Stimulated activated naive CD8-positive, alpha-beta T cell treated with anti-CD3 and anti-CD28 coated beads, Interleukin-15, amount 100 ng/mL, for 72 hours (primary cell): ENCODE measurements around the gene JAG1.
"Not testable (repeated sequence)": the region's sequence is repeated elsewhere in the genome, so short reads cannot be mapped to it uniquely, and the experiment has no call there.

Experiments
- ATAC-seq: fragments of 150-1000 bp; cut with Tn5 transposase; 2 replicates; pipeline ENCODE4 v1.10.0; 2021; ENCODE audit warnings: mild to moderate bottlenecking, moderate library complexity
- DNase-seq, 2 donors: peaks; one replicate each; pipeline ENCODE4 v3.0.0; 2021 to 2022
- H3K27ac Mint-ChIP-seq, 2 donors: one replicate each; pipeline ENCODE4 v1.8.0; 2022; ENCODE audit warnings: mild to moderate bottlenecking in 2 of 2, mixed read lengths in 2 of 2, moderate library complexity in 2 of 2
- H3K27me3 Mint-ChIP-seq: one replicate; pipeline ENCODE4 v1.8.0; 2022; ENCODE audit warnings: mixed read lengths
- H3K4me1 Mint-ChIP-seq: one replicate; pipeline ENCODE4 v1.8.0; 2022; ENCODE audit warnings: mild to moderate bottlenecking, mixed read lengths
- H3K4me3 Mint-ChIP-seq, 2 donors: one replicate each; pipeline ENCODE4 v1.8.0; 2022; ENCODE audit warnings: mild to moderate bottlenecking in 2 of 2, mixed read lengths in 2 of 2, moderate library complexity in 1 of 2
- H3K9me3 Mint-ChIP-seq, 2 donors: one replicate each; pipeline ENCODE4 v1.8.0; 2022; ENCODE audit warnings: mixed read lengths in 2 of 2

Gene JAG1

GRCh38 chr20:10605547-10606195, 68.1 kb downstream of the JAG1 start:
- H3K27me3 Mint-ChIP-seq = no peaks in the 10 kb centered on the region
- no peak for ATAC-seq
- no peaks in the 10 kb centered on the region for H3K9me3 Mint-ChIP-seq
- H3K4me1 Mint-ChIP-seq = peaks cover 6% of the 10 kb centered on the region
- no peak for DNase-seq
- no peak overlapping the region for H3K4me3 Mint-ChIP-seq
- H3K27ac Mint-ChIP-seq = no peak overlapping the region

- ATAC-seq = no peak
- Mint-ChIP-seq H3K27me3 (no peaks in the 10 kb centered on the region), H3K9me3 (no peaks in the 10 kb centered on the region)
Observed at GRCh38 chr20:10604865-10605440, 68.8 kb downstream of the JAG1 start.

GRCh38 chr20:10603971-10604864, 69.6 kb downstream of the JAG1 start:
- no peak overlapping the region for H3K4me3 Mint-ChIP-seq
- DNase-seq (no peak), ATAC-seq (no peak)
- H3K27me3 Mint-ChIP-seq = no peaks in the 10 kb centered on the region
- H3K9me3 Mint-ChIP-seq = no peaks in the 10 kb centered on the region
- peaks cover 6% of the 10 kb centered on the region for H3K4me1 Mint-ChIP-seq
- no peak overlapping the region for H3K27ac Mint-ChIP-seq

More at GRCh38 chr20:10604865-10605440, 68.8 kb downstream of the JAG1 start:
- Mint-ChIP-seq H3K27ac (no peak overlapping the region), H3K4me1 (peaks cover 6% of the 10 kb centered on the region), H3K4me3 (no peak overlapping the region)
- DNase-seq = no peak

GRCh38 chr20:10603378-10603777, 70.4 kb downstream of the JAG1 start:
- H3K4me1 Mint-ChIP-seq = peaks cover 14% of the 10 kb centered on the region
- DNase-seq (no peak), ATAC-seq (peak; percentile 73)
- peak overlapping the region in 1 of 2 donors; percentile 3 for H3K27ac Mint-ChIP-seq
- H3K27me3 Mint-ChIP-seq = no peaks in the 10 kb centered on the region
- H3K9me3 Mint-ChIP-seq = no peaks in the 10 kb centered on the region
- H3K4me3 Mint-ChIP-seq = no peak overlapping the region

DNA sequence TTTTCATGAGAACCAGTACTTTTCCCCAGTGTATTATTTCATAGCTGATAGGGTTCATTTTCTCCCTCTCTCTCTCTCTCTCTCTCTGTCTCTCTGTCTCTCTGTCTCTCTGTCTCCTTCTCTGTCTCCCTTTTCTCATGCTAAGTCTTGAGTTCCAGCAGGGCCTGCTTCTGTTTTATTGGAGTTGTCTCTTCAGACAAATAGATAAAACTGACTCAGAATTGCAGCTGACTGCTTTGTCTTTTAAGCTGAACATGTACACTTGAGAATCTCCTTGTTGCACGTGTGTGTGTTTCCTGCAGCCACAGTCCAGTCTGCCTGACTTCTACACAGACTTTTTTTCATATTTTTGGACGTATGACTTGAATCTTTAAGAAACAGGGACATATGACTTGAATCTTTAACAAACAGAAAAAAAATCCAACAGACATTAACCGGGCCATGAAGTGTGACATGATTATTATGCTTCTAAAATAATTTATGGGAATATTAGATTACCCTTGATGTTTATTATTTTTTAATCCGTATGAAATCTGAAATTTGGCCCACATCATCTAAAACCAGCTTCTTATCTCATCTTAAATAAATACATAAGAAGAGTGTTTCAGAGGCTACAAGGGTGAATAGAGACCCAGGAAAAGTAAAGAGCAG, 71.5 kb downstream of the JAG1 start:
- ATAC-seq (no peak), DNase-seq (no peak)
- peak overlapping the region in 1 of 2 donors; percentile 47 for H3K27ac Mint-ChIP-seq
- no peaks in the 10 kb centered on the region for H3K27me3 Mint-ChIP-seq
- no peaks in the 10 kb centered on the region for H3K9me3 Mint-ChIP-seq
- H3K4me3 Mint-ChIP-seq = no peak overlapping the region
- H3K4me1 Mint-ChIP-seq = peaks cover 15% of the 10 kb centered on the region

DNA sequence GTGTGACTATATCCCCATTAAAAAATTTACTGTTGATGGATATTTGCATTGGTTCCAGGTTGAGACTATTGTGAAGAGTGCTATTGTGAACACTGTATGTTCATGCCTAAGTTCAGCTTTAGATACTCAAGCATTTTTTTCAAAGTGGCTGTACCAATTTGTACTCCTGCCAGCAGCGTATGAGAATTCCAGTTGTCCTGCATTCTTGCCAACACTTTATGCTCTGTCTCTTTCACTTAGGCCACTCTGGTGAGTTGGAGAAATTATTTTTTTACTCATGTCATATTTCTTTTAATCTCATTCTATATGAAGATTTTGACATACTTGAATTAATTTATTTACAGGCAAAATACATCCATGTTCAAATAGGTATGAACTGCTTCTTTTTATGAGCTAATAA, 76.2 kb downstream of the JAG1 start:
- ATAC-seq = no peak
- H3K9me3 Mint-ChIP-seq = no peaks in the 10 kb centered on the region
- H3K27ac Mint-ChIP-seq = no peak overlapping the region
- no peaks in the 10 kb centered on the region for H3K27me3 Mint-ChIP-seq
- peaks cover 9% of the 10 kb centered on the region for H3K4me1 Mint-ChIP-seq
- H3K4me3 Mint-ChIP-seq = no peak overlapping the region
- no peak for DNase-seq

DNA sequence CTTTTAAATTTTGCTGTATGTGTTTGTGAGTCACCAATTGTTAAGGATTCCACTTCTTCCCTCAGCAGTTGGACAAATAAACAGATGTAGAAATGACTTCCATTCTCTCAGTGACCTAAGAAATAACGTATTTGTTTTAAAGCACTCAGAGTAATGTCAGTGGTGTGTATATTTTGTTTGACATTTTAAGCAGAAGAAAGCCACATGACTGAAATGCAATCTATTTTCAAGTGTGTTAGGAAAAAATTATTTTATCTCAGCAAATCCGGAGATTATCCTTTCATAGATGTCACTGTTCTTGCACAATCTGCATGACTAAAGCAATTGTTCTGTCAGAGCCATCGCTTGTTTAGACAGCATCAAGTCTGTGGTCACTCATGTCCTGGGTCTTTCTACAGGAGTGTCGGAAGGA, 77.1 kb downstream of the JAG1 start:
- Mint-ChIP-seq H3K4me3 (no peak overlapping the region), H3K4me1 (peaks cover 9% of the 10 kb centered on the region), H3K9me3 (no peaks in the 10 kb centered on the region), H3K27me3 (no peaks in the 10 kb centered on the region), H3K27ac (no peak overlapping the region)
- ATAC-seq (no peak), DNase-seq (no peak)

DNA sequence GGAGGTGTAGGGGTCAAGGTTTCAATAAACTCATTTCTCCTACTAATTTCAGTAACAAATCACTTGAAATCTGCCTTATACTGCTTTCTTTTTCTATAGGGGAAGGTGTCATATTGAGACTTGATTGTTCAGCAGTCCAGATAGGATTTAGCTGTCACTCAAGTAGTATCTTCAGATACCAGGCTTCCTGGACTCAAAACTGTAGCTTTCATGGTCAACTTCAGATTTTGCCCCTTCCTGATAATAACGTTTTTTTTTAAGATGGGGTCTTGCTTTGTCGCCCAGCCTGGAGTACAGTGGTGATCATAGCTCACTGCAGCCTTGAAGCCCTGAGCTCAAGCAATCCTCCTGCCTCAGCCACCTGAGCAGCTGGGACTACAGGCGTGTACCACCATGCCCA, 77.8 kb downstream of the JAG1 start:
- Mint-ChIP-seq H3K9me3 (no peaks in the 10 kb centered on the region), H3K4me3 (no peak overlapping the region), H3K27me3 (no peaks in the 10 kb centered on the region), H3K27ac (peak overlapping the region in 1 of 2 donors; percentile 28), H3K4me1 (peaks cover 9% of the 10 kb centered on the region)
- no peak for ATAC-seq
- DNase-seq = no peak

GRCh38 chr20:10595266-10595665, 78.5 kb downstream of the JAG1 start:
- H3K27ac Mint-ChIP-seq = peak overlapping the region in 1 of 2 donors; percentile 69
- H3K4me3 Mint-ChIP-seq = no peak overlapping the region
- H3K4me1 Mint-ChIP-seq = peaks cover 9% of the 10 kb centered on the region
- ATAC-seq (no peak), DNase-seq (no peak)
- H3K27me3 Mint-ChIP-seq = no peaks in the 10 kb centered on the region
- H3K9me3 Mint-ChIP-seq = no peaks in the 10 kb centered on the region

- Mint-ChIP-seq H3K4me3 (no peak overlapping the region), H3K27ac (no peak overlapping the region)
- DNase-seq = no peak
Observed at GRCh38 chr20:10594296-10594868, 79.4 kb downstream of the JAG1 start.

DNA sequence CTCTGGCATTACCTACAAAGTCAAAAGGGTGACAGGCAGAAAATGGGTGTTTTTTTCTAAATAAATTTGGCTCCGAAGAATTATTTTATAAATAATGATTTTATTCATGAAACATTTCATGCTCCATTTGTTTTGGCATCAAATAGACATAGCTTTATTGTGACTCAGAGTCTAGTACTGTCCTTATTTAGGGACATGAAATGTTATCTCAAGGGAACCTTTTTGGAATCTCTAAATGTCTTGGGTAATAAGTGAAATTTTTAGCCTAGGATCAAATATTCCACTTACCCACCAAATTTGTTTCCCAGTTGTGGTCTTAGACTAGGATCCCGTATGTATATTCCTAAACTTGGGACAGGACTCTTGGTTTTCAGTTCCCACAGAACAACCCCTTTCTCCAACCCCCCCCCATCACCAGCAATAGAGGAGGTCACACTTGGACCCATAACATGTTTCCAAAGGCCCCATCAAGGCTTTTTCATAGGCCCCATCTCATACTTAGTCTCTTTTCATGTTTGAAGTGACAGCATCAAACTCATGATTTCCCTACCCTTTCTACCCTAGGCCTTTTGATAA, 81.8 kb downstream of the JAG1 start:
- Mint-ChIP-seq H3K4me1 (no peaks in the 10 kb centered on the region), H3K27ac (no peak overlapping the region), H3K27me3 (no peaks in the 10 kb centered on the region), H3K9me3 (no peaks in the 10 kb centered on the region), H3K4me3 (no peak overlapping the region)
- DNase-seq (no peak), ATAC-seq (no peak)

More at GRCh38 chr20:10594296-10594868, 79.4 kb downstream of the JAG1 start:
- Mint-ChIP-seq H3K4me1 (peaks cover 9% of the 10 kb centered on the region), H3K27me3 (no peaks in the 10 kb centered on the region), H3K9me3 (no peaks in the 10 kb centered on the region)
- ATAC-seq = no peak

DNA sequence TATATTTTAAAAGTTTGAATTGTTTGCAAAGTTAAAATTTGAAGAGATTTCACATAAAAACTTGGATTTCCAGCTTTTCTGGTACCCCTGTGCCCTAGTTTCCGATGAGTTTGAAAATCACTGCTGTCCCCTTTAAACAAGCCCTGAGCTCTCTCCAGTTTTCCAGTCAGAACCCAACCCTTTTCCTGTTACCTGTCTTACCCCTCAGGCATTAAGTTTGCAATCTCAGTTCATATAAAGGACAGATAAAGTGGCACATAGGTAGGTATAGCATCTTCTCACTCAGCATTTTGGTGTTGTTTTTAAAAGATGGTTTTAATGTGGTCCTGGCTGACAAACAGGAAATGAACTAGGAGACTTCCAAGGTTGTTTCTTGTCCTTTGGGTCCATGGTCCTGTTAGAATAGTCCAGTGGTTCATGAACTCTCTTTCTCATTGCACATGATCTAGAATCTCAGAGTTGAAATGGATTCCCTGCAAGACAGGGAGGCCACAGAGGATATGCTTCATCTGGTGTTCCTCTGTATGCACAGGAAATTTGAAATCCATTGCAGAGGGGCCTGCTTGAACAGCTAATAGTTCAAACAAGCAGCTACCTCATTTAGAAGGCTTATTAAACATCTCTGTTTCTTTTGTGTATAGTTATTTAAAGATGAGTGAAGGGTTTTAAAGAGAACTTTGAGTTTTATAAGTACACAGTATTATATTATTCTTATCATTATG, 82.7 kb downstream of the JAG1 start:
- no peak overlapping the region for H3K27ac Mint-ChIP-seq
- no peak overlapping the region for H3K4me3 Mint-ChIP-seq
- no peak for ATAC-seq

GRCh38 chr20:10590446-10590845, 83.4 kb downstream of the JAG1 start:
- H3K27ac Mint-ChIP-seq, H3K4me1 Mint-ChIP-seq, H3K9me3 Mint-ChIP-seq, H3K4me3 Mint-ChIP-seq, H3K27me3 Mint-ChIP-seq, DNase-seq, ATAC-seq: not testable (repeated sequence)

More for the DNA sequence above, 82.7 kb downstream of the JAG1 start:
- DNase-seq = no peak
- no peaks in the 10 kb centered on the region for H3K4me1 Mint-ChIP-seq
- H3K27me3 Mint-ChIP-seq = no peaks in the 10 kb centered on the region
- peaks cover 0 to 3% of the 10 kb centered on the region in 2 donors for H3K9me3 Mint-ChIP-seq
